ENCODE results near the gene ARHGAP11B.

- no peak for TF ChIP-seq POLR2AphosphoS5 (IDR thresholded peaks at IDR 0.05; ENCODE audit: low read depth, low read length)
- TF ChIP-seq TAF1 (IDR thresholded peaks at IDR 0.05; ENCODE audit: low read depth, low read length), result no peak
- TF ChIP-seq POU2F2 (IDR thresholded peaks at IDR 0.05; ENCODE audit: low read depth, low read length), result no peak
Measured at GRCh38 chr15:30671309-30671708, 45.4 kb downstream of the ARHGAP11B start.
